Ammon's horn (tissue), 1 donor: ENCODE data around the gene RALY.
"Not testable (repeated sequence)": the region's sequence is repeated elsewhere in the genome, so short reads cannot be mapped to it uniquely, and the experiment has no call there.

Experiments
- DNase-seq: peaks from one replicate; pipeline ENCODE4 v3.0.0-alpha.2; 2016; ENCODE audit warnings: low spot score

RALY gene

DNA sequence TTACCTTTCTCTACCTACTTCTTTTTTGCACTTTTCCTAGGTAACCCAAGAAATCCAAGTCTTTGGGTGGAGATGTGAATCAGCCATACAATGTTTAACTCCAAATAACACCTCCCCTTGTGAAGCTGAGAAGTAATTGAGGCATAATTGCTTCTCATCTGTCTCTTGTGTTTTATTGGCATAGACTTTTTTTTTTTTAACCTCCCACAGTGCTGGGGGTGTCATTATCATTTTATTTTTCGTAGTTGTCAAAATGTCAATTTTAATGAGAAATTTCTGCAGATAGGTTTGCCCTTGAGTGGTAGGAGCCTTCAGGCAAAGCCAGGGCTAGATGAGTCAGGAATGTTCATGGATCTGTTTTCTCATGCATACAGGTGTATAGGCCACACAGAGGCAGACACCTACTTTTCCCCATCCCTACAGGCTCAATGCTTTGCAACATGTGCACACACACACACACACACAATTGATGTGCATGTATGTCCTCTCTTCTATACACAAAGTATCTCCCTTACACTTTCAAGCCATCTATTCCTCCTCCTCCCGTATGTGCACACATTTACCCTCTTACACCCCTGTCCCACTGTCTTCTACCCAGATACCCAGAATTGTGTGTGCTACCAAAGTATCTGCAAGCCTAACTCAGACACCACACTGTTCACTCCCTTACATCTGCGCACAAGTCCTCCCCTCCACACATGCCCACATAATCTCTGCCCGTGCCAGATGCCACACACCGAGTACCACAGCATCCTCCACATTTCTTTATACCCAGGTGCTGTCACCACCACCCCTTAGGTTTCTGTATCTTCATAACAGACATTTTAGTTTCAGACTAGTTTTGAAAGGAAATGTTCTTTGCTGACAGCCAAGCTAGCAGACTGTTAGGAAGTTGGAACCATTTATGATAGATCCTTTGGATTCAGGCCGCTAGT lies 22.0 kb downstream of the RALY start:
- no peak for DNase-seq

DNA sequence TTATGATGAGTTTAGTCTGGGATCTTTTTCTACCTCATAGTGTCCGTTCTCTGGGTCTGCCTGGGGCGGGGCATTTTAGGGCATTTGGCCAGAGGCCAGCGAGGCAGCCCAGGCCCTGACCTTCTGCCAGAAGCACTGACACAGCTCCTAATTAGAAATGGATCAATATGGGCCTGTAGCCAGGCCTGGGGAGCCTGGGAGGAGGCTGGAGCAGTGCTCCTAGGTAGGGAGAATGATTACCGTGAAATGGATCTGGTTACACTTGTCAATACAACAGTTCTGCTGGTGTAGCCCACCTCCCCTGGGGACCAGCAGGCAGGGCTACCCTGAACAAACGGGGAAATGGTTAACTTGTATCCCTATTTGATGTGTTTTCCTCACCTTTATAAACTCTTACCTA lies 23.0 kb downstream of the RALY start:
- DNase-seq = no peak

- DNase-seq = no peak
Measured at GRCh38 chr20:34017610-34018009, 23.9 kb downstream of the RALY start.

DNA sequence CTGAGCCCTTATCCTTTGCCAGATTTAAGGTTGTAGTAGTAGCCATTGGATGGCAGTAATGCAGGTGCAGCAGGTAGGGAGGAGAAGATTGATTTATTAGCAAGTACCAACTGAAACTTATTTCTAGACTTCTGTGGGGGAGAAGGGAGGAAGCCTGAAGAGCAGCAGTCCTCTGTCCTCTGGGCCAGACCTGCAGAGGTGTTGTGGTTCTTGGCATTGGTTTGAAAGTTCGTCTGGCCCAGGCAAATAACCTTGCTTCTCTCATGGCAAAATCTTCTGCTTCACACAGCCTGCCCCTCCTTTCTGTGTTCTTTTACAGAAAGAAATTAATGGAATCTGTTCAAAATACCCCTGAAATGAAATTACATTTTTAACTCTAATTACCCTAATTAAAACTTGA lies 24.5 kb downstream of the RALY start:
- DNase-seq = no peak

- DNase-seq = peak; percentile 33
Measured at GRCh38 chr20:34022151-34022838, 28.6 kb downstream of the RALY start.

GRCh38 chr20:34022839-34023234 lies 29.1 kb downstream of the RALY start:
- no peak for DNase-seq

GRCh38 chr20:34023937-34024722 lies 30.4 kb downstream of the RALY start:
- no peak for DNase-seq

DNA sequence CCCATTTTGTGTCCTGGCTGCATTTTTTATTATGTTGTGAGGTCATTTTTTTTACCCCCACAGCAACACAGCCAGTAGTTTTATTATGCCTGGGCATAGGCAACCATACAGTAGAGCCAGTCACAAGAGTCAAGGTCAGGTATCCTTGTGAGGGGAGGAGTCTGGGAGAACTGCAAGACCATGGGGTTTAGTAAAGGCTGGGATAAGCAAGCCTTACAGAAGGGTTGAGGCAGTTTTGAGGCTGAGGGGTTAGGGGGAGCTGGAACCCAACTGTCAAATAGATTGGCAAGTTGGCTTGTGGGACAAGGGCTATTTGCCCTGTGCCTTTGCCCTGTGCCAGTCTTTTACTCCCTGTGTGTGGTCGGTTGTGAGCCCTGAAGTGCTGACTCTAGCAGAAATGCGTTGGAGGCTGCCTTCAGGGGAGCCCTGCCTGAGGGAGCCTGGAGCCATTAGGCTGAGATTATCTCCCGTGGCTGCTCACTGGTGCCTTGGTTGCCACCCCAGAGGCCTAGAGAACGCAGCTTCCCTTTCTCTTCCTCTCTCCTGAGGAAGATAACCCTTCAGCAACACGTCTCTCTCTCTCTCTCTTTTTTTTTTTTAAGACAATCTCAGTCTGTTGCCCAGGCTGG lies 31.1 kb downstream of the RALY start:
- peak; percentile 20 for DNase-seq

- DNase-seq = not testable (repeated sequence)
Measured at GRCh38 chr20:34028013-34028412, 34.3 kb downstream of the RALY start.

DNA sequence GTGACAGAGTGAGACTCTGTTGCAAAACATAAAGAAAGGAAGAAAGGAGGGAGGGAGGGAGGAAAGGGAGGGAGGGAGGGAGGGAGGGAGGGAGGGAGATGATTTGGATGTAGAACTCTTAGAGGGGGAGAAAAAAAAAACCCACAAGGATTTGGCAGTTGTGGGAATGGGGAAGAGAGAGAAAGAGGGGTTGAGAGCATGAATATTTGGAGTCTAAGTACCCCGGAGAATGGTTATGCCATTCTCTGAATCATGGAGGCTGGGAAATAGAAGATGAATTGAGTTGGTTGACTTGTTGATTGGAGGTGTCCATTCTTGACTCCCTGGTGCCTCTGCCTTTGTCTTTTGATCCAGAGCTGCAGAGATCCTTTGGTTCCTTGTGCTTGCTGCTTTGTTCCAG lies 35.7 kb downstream of the RALY start:
- DNase-seq = no peak

DNA sequence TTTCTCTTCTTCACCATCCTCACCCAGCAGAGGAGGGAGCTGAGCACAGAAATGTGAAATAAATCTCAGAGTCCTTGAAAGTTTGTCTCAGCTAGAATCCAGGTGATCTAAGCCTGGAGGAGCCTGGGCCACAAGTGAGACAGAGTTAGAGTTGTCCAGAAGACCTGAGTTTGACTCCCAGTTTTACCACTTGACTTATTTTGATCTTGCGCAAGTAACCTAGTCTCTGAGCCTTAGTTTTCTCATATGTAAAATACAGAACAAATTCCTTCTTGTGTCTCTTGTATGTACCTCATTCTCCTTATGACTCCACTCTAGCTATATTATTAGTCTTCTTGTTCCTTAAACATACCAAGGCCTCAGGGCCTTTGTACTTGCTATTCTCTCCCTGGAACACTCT lies 36.7 kb downstream of the RALY start:
- DNase-seq = no peak

DNA sequence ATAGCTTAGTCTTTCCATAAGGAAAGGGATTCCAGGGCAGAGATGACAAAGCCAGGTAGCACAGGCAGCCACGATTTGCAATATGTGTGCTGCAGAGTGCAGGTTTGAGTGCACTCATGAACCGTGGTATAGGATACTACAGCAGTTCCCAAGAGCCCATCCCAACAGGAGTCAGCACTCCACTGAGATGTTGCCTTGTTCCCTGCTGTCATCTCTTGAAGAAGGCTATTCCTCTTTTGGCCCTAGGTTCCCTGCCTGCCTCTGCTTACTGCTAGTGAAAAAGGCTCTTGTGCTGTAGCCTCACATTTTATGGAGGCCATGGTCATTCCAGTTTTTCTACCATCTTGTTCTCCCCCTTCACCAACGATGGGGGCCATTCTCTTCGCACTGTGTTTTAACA lies 40.2 kb downstream of the RALY start:
- DNase-seq = no peak

- no peak for DNase-seq
Measured at GRCh38 chr20:34037121-34037520, 43.4 kb downstream of the RALY start.

DNA sequence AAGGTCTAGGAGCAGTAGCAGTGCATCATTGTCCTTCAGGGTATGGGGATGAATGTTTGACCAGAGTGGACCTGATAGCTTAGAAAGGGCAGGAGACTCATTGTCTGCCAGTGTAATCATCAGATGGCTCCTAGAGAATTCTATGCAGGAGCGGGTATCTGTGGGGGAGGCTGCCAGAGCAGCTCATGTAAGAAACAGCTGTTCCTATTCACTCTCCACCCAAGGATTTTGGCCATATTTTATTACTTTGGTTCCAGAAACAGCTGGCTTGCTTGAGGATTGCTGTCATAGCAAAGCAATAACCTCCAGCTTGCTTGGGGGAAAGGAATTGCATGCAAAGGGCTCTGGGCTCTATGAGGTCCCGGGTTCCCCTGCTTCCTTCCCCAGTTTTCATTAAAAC lies 44.1 kb downstream of the RALY start:
- no peak for DNase-seq

DNA sequence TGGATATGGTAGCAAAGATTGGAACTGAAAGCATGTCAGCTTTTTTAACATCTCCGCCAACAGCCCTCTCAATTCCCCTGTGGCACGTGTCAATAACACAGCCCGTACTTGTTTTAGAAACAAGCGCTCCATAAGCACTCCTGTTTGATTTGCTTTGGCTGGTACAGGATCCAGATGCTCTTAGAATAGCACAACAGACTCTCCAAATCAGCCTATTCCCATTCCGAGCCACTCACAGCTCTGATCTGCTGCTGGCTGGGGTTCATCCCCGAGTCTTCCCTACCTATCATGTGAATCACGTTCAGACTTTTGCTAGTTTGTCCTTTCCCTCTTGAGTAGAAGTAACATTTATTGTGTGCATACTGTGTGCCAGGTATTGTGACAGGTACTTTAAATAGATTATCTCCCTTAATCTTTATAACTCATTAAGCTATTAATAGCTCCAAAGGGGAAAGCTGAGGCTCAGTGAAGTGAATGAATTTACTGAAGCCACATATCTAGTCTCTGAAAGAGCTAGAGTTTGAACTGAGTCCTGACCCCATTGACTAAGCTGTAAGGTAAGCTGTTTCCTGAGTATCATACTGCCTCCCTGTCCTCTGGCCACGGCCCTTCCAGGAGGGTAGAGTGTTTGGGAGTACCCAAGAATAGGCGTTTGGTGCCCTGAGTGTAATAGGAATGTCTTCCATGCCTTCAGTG lies 46.7 kb downstream of the RALY start:
- peak; percentile 36 for DNase-seq

- no peak for DNase-seq
Measured at GRCh38 chr20:34041226-34041625, 47.5 kb downstream of the RALY start.

GRCh38 chr20:34042262-34042661 lies 48.6 kb downstream of the RALY start:
- no peak for DNase-seq

- DNase-seq = no peak
Measured at GRCh38 chr20:34043025-34043424, 49.3 kb downstream of the RALY start.

DNA sequence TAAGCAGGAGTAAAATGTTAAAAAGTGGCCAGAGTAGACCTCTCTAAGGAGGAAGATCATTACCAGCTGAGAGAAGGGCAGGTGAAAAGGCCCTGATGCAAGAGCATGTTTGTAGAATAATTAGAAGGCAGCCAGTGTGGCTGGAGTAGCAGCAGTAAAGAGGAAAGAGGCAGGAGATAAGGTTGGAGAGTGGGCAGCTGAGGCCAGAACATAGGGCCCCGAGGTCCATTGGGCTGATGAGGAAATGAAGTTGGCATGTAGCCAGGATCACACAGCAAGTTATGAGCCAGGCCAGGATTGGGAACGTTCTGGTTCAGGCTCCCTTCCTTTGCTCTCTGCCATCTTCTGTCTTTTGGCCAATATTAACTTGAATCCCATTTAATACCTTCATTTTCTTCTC lies 51.6 kb downstream of the RALY start:
- peak; percentile 49 for DNase-seq

DNA sequence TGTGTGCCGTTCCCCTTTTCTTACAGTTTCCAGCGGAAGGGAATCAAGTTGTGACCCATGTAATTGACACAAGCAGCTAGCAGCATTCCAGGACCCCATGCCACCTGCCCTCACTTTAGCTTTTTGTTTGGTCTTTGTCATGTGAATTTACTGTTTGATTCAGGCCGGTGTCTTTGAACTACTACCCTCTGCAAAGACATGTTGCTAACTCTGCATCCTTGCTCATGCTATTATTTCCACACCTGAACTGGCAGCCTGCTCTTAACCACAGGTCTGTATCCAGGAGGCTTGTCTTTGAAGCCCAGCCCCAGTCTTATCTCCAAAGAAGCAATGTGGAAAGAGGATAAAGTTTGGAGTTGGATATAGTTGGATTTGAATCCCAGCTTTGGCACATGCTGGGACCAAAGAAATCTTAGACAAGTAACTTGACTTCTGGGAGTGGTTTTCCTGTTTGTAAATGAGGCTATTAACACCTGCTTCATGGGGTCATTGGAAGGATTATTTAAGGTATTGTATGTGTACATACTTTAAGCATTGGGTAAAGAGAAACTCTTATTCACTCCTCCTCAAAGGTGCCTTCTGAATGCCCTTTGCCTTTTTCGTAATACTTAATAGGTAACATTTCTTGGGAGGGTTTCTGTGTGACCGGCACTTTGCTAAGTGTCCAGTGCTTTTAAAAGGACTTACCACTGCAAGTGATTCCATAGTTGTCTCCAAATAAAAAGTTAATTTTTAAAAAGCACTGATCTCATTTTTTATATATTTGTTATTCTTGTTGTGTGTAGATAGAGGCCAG lies 52.4 kb downstream of the RALY start:
- no peak for DNase-seq
